ENCODE results near the gene NUFIP1.

Gene NUFIP1

GRCh38 chr13:44929692-44930091 is 59.6 kb downstream of the NUFIP1 start:
- TF ChIP-seq POLR2A (IDR thresholded peaks at IDR 0.05; ENCODE audit: low read depth, low read length) (no peak), PAX5 (IDR thresholded peaks at IDR 0.05; ENCODE audit: insufficient read depth, low read length, severe bottlenecking) (no peak), POLR2AphosphoS5 (IDR thresholded peaks at IDR 0.05; ENCODE audit: low read depth, low read length) (no peak), SPI1 (IDR thresholded peaks at IDR 0.05; ENCODE audit: low read depth, low read length) (no peak), TAF1 (IDR thresholded peaks at IDR 0.05; ENCODE audit: low read depth, low read length) (no peak), POU2F2 (IDR thresholded peaks at IDR 0.05; ENCODE audit: low read depth, low read length) (no peak)
- FAIRE-seq = no peak

DNA sequence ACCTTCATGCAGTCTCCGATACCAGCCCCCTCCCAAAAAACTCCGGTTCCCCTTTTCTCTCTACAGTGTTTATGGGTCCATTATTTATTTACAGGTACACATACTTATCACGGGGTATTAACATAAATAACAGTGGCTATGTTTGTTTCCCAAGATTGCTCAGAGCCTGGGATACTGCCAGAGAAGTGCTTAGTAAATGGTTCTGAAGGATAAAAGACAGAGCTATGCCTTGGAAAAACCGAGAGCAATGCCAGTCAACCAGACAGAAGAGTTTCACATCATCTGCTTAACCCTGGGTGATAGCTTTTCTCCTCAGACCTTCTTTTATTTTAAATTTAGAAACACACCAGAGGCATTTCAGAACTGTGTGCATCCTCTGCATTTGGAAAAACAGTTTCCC is 61.3 kb downstream of the NUFIP1 start:
- FAIRE-seq (no peak), DNase-seq (ENCODE audit: insufficient read length, low spot score) (no peak)
- TF ChIP-seq POLR2A (IDR thresholded peaks at IDR 0.05; ENCODE audit: low read depth, low read length) = no peak
- no peak for TF ChIP-seq SPI1 (IDR thresholded peaks at IDR 0.05; ENCODE audit: low read depth, low read length)
- TF ChIP-seq POLR2AphosphoS5 (IDR thresholded peaks at IDR 0.05; ENCODE audit: low read depth, low read length) = no peak
- TF ChIP-seq TAF1 (IDR thresholded peaks at IDR 0.05; ENCODE audit: low read depth, low read length) = no peak
- TF ChIP-seq PAX5 (IDR thresholded peaks at IDR 0.05; ENCODE audit: insufficient read depth, low read length, severe bottlenecking) = no peak
- no peak for TF ChIP-seq POU2F2 (IDR thresholded peaks at IDR 0.05; ENCODE audit: low read depth, low read length)

More at GRCh38 chr13:44929692-44930091, 59.6 kb downstream of the NUFIP1 start:
- DNase-seq (ENCODE audit: insufficient read length, low spot score) = no peak

- DNase-seq (ENCODE audit: insufficient read length, low spot score) (no peak), FAIRE-seq (no peak)
- TF ChIP-seq PAX5 (IDR thresholded peaks at IDR 0.05; ENCODE audit: insufficient read depth, low read length, severe bottlenecking) = no peak
- no peak for TF ChIP-seq SPI1 (IDR thresholded peaks at IDR 0.05; ENCODE audit: low read depth, low read length)
- TF ChIP-seq POLR2A (IDR thresholded peaks at IDR 0.05; ENCODE audit: low read depth, low read length) = no peak
- TF ChIP-seq POU2F2 (IDR thresholded peaks at IDR 0.05; ENCODE audit: low read depth, low read length) = no peak
- no peak for TF ChIP-seq TAF1 (IDR thresholded peaks at IDR 0.05; ENCODE audit: low read depth, low read length)
- no peak for TF ChIP-seq POLR2AphosphoS5 (IDR thresholded peaks at IDR 0.05; ENCODE audit: low read depth, low read length)
Measured at GRCh38 chr13:44921931-44922758, 67.1 kb downstream of the NUFIP1 start.

- no peak for DNase-seq (ENCODE audit: insufficient read length, low spot score)
- TF ChIP-seq PAX5 (IDR thresholded peaks at IDR 0.05; ENCODE audit: insufficient read depth, low read length, severe bottlenecking) (no peak), POU2F2 (IDR thresholded peaks at IDR 0.05; ENCODE audit: low read depth, low read length) (no peak), TAF1 (IDR thresholded peaks at IDR 0.05; ENCODE audit: low read depth, low read length) (no peak)
- FAIRE-seq = no peak
Measured at GRCh38 chr13:44921246-44921877, 67.9 kb downstream of the NUFIP1 start.

DNA sequence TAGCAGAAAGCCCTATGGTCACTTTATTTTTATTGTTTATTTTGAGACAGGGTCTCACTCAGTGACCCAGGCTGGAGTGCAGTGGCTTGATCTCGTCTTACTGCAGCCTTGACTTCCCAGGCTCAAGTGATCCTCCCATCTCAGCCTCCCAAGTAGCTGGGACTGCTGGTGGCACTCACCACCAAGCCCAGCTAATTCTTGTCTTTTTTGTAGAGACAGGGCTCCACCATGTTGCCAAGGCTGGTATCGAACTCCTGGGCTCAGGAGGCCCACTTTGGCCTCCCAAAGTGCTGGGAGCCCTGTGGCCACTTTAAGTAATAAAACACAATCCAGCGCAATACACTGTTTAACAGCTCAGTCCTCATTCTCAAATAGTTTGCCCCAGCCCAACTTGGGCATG is 69.3 kb downstream of the NUFIP1 start:
- no peak for DNase-seq (ENCODE audit: insufficient read length, low spot score)
- FAIRE-seq = no peak
- TF ChIP-seq TAF1 (IDR thresholded peaks at IDR 0.05; ENCODE audit: low read depth, low read length) (no peak), POLR2AphosphoS5 (IDR thresholded peaks at IDR 0.05; ENCODE audit: low read depth, low read length) (no peak), SPI1 (IDR thresholded peaks at IDR 0.05; ENCODE audit: low read depth, low read length) (no peak), PAX5 (IDR thresholded peaks at IDR 0.05; ENCODE audit: insufficient read depth, low read length, severe bottlenecking) (no peak), POLR2A (IDR thresholded peaks at IDR 0.05; ENCODE audit: low read depth, low read length) (no peak), POU2F2 (IDR thresholded peaks at IDR 0.05; ENCODE audit: low read depth, low read length) (no peak)

GRCh38 chr13:44919104-44919804 is 70.0 kb downstream of the NUFIP1 start:
- FAIRE-seq (no peak), DNase-seq (ENCODE audit: insufficient read length, low spot score) (no peak)
- TF ChIP-seq SPI1 (IDR thresholded peaks at IDR 0.05; ENCODE audit: low read depth, low read length) (no peak), PAX5 (IDR thresholded peaks at IDR 0.05; ENCODE audit: insufficient read depth, low read length, severe bottlenecking) (no peak), POLR2A (IDR thresholded peaks at IDR 0.05; ENCODE audit: low read depth, low read length) (no peak), TAF1 (IDR thresholded peaks at IDR 0.05; ENCODE audit: low read depth, low read length) (no peak), POLR2AphosphoS5 (IDR thresholded peaks at IDR 0.05; ENCODE audit: low read depth, low read length) (no peak), POU2F2 (IDR thresholded peaks at IDR 0.05; ENCODE audit: low read depth, low read length) (no peak)

- TF ChIP-seq PAX5 (IDR thresholded peaks at IDR 0.05; ENCODE audit: insufficient read depth, low read length, severe bottlenecking) (no peak), SPI1 (IDR thresholded peaks at IDR 0.05; ENCODE audit: low read depth, low read length) (no peak), POLR2AphosphoS5 (IDR thresholded peaks at IDR 0.05; ENCODE audit: low read depth, low read length) (0 out of 2 replicates have a peak, but pooled peaks have one; percentile 20)
- no peak for FAIRE-seq
- peak; percentile 46 for DNase-seq (ENCODE audit: insufficient read length, low spot score)
Measured at GRCh38 chr13:44918326-44919103, 70.8 kb downstream of the NUFIP1 start.

DNA sequence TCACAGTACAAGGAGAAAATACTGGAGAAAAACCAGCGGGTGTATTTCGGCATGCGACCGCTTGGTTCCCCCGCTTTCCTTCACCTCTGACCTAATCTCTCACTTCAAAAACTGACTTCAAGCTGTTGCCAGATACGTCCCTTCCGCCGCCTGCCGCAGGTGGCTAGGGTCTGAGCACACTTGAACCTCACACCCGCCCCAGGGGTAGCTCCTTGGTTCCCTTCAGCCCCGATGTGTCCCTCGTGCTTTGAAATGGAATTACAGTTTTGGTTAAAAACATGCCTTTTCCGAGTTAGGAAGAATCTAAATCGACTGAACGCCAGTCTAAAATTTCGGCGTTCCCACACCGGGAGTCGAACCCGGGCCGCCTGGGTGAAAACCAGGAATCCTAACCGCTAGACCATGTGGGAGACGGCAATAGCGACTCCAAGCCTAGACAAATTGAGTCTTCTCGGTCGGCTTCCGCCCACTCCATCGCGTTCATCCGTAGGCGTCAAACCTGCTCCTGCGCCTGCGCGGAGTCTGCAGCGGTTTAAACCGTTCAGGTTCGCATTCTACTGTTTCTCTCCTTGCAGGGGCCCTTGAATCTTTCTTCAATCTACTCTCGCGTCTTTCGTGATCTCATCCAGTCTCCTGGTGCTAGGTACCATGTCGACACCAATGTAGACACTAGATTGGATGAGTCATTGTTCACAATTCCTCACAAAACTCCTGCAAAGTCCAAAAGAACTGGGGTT is 71.5 kb downstream of the NUFIP1 start:
- TF ChIP-seq POLR2AphosphoS5 (IDR thresholded peaks at IDR 0.05; ENCODE audit: low read depth, low read length) = 0 out of 2 replicates have a peak, but pooled peaks have one; percentile 13
- TF ChIP-seq POU2F2 (IDR thresholded peaks at IDR 0.05; ENCODE audit: low read depth, low read length) = no peak
- no peak; the same call in 1 of the 2 replicates for TF ChIP-seq POLR2A (IDR thresholded peaks at IDR 0.05; ENCODE audit: low read depth, low read length)
- FAIRE-seq (peak; percentile 98), DNase-seq (ENCODE audit: insufficient read length, low spot score) (peak; percentile 73)
